A549 (cell line): ENCODE measurements around the gene CAMP. TPM values are rescaled to one million over a fixed set of nuclear protein-coding genes. Genes with fewer than 3 reads are reported as not detected.
A peak's percentile ranks its signal among the peaks of the same experiment; 100 is the strongest.

Experiments
- ATAC-seq, 2 experiments: fragments of 200-7000 bp in 1 of 2; fragments of >200 bp in 1 of 2; cut with Nextera tagmentation in 1 of 2; cut with Tn5 transposase in 1 of 2; 3 replicates each; pipeline versions ENCODE4 v1.8.0 to v1.9.1; 2018 to 2020; ENCODE audit warnings: mild to moderate bottlenecking in 1 of 2, moderate library complexity in 1 of 2
- CTCF ChIA-PET: fragments of 300-600 bp; sonication (Branson Sonifier 250); formaldehyde crosslinking; extraction: SDS; loops from one replicate; lab custom pipeline; 2021; ENCODE audit warnings: antibody characterized with exemption, inconsistent platforms; lab: Yijun Ruan, JAX
- POLR2A ChIA-PET: fragments of 350-600 bp; formaldehyde crosslinking; extraction: SDS; loops from one replicate; lab custom pipeline; 2021; ENCODE audit warnings: antibody characterized with exemption, inconsistent platforms; lab: Yijun Ruan, JAX
- DNase-seq, 2 experiments: peaks; one replicate each; pipeline versions ENCODE4 v3.0.0 to v3.0.0-alpha.2; 2011 to 2016; ENCODE audit warnings: low read depth in 1 of 2, low spot score in 1 of 2
- FAIRE-seq: peaks from 2 replicates; lab custom pipeline; 2011; peaks lifted over from hg19 to GRCh38; lab: Jason Lieb, UNC
- H3K27ac ChIP-seq, 2 experiments: fragments of >200 bp; sonication (Bioruptor Twin); formaldehyde crosslinking; 3 replicates each; pipeline ENCODE4 v1.5.1; 2016 to 2017
- H3K4me1 ChIP-seq: fragments of >200 bp; sonication (Bioruptor Twin); formaldehyde crosslinking; 3 replicates; pipeline ENCODE4 v1.6.1; 2016
- H3K4me2 ChIP-seq: fragments of >200 bp; sonication (Bioruptor Twin); formaldehyde crosslinking; 3 replicates; pipeline ENCODE4 v1.6.1; 2016
- H3K4me3 ChIP-seq: fragments of >200 bp; sonication (Bioruptor Twin); formaldehyde crosslinking; 3 replicates; pipeline ENCODE4 v1.5.1; 2016
- H3K9me3 ChIP-seq: fragments of >200 bp; sonication (Bioruptor Twin); formaldehyde crosslinking; 3 replicates; pipeline ENCODE4 v1.6.1; 2016
- CBX8 ChIP-seq: fragments of 200-600 bp; sonication (generic); IDR thresholded peaks from 2 replicates; pipeline ENCODE4 v1.6.1; 2016
- CHD2 ChIP-seq: fragments of 150-350 bp; IDR thresholded peaks from 2 replicates; pipeline ENCODE4 v1.6.1; 2014; ENCODE audit warnings: low read length; ENCODE audit not compliant: partially characterized antibody
- CTCF ChIP-seq: fragments of >200 bp; sonication (Bioruptor Twin); formaldehyde crosslinking; IDR thresholded peaks from 3 replicates; pipeline ENCODE4 v1.5.1; 2016
- E2F6 ChIP-seq: IDR thresholded peaks from 2 replicates; pipeline ENCODE4 v1.6.1; 2012; ENCODE audit warnings: low read depth, borderline replicate concordance
- EP300 ChIP-seq, 2 experiments: fragments of >200 bp; sonication (Bioruptor Twin); formaldehyde crosslinking; IDR thresholded peaks; 2 replicates in 1 of 2; 3 replicates in 1 of 2; pipeline ENCODE4 v1.6.1; 2016 to 2017
- JUN ChIP-seq, 2 experiments: fragments of >200 bp; sonication (Bioruptor Twin); formaldehyde crosslinking; IDR thresholded peaks; 2 replicates in 1 of 2; 3 replicates in 1 of 2; pipeline ENCODE4 v1.6.1; 2016 to 2017
- NFE2L2 ChIP-seq: fragments of 150-350 bp; conservative IDR thresholded peaks from 2 replicates; pipeline ENCODE4 v1.6.1; 2014; ENCODE audit warnings: low read length
- NPAS2 ChIP-seq: fragments of 250-450 bp; sonication (Bioruptor Pico); IDR thresholded peaks from 2 replicates; pipeline ENCODE4 v1.8.0; 2022; ENCODE audit warnings: mild to moderate bottlenecking, moderate library complexity, borderline replicate concordance
- NR3C1 ChIP-seq: fragments of >200 bp; sonication (Bioruptor Twin); formaldehyde crosslinking; IDR thresholded peaks from 3 replicates; pipeline ENCODE4 v1.6.1; 2017
- RAD21 ChIP-seq, 2 experiments: fragments of >200 bp in 1 of 2; sonication (Bioruptor Twin) in 1 of 2; formaldehyde crosslinking in 1 of 2; IDR thresholded peaks in 1 of 2; conservative IDR thresholded peaks in 1 of 2; 2 replicates in 1 of 2; 3 replicates in 1 of 2; pipeline ENCODE4 v1.6.1; 2012 to 2018; ENCODE audit warnings: inconsistent platforms in 1 of 2
- RCOR1 ChIP-seq: fragments of 150-350 bp; IDR thresholded peaks from 2 replicates; pipeline ENCODE4 v1.6.1; 2014; ENCODE audit warnings: antibody characterized with exemption, low read length, low read depth
- SMC3 ChIP-seq: fragments of >200 bp; sonication (Bioruptor Twin); formaldehyde crosslinking; IDR thresholded peaks from 3 replicates; pipeline ENCODE4 v1.6.1; 2018; ENCODE audit warnings: inconsistent platforms
- SREBF2 ChIP-seq: fragments of 450-650 bp; IDR thresholded peaks from 2 replicates; pipeline ENCODE4 v1.6.1; 2014; ENCODE audit warnings: mild to moderate bottlenecking, moderate library complexity
- TP53 ChIP-seq: fragments of 250-450 bp; sonication (Bioruptor Pico); IDR thresholded peaks from 2 replicates; pipeline ENCODE4 v1.5.0; 2021; ENCODE audit warnings: mild to moderate bottlenecking, moderate library complexity
- ZNF302 ChIP-seq: fragments of 250-450 bp; sonication (Bioruptor Pico); IDR thresholded peaks from 2 replicates; pipeline ENCODE4 v1.9.0; 2021; ENCODE audit warnings: inconsistent platforms, mild to moderate bottlenecking, moderate library complexity
- WGBS: methylation state at CpG from one replicate; pipeline ENCODE4 v1.1.6; 2017; ENCODE audit errors: missing lambda C conversion rate; 5-methylcytosine and 5-hydroxymethylcytosine counted together
- polyA plus RNA-seq, 4 experiments: library from polyadenylated mRNA; depleted of rRNA in 3 of 4; stranded (reverse); fragments of >200 nt; fragmentation: RNase III in 1 of 4; extraction: RNeasy Plus Mini Kit Qiagen cat#74134 plus additional on column Dnase treatment in 1 of 4; gene quantifications; 2 replicates in 3 of 4; 3 replicates in 1 of 4; pipeline ENCODE4 v1.2.3, GENCODE V29; 2011 to 2017
- TF ChIP-seq, protein P1 (sequence below): fragments of 200-600 bp; sonication (generic); IDR thresholded peaks from 2 replicates; pipeline ENCODE4 v1.6.1; 2016; ENCODE audit warnings: antibody characterized with exemption, mild to moderate bottlenecking, moderate library complexity
- TF ChIP-seq, protein P2 (sequence below): fragments of 450-650 bp; IDR thresholded peaks from 2 replicates; pipeline ENCODE4 v1.6.1; 2014; ENCODE audit warnings: antibody characterized with exemption

The CAMP gene
- polyA plus RNA-seq, 2 of the 4 experiments (the other 2 are of a cell fraction), result not detected

GRCh38 chr3:48271763-48272498 lies 48.6 kb downstream of the CAMP start (continued):
- TF ChIP-seq, protein P1, sequence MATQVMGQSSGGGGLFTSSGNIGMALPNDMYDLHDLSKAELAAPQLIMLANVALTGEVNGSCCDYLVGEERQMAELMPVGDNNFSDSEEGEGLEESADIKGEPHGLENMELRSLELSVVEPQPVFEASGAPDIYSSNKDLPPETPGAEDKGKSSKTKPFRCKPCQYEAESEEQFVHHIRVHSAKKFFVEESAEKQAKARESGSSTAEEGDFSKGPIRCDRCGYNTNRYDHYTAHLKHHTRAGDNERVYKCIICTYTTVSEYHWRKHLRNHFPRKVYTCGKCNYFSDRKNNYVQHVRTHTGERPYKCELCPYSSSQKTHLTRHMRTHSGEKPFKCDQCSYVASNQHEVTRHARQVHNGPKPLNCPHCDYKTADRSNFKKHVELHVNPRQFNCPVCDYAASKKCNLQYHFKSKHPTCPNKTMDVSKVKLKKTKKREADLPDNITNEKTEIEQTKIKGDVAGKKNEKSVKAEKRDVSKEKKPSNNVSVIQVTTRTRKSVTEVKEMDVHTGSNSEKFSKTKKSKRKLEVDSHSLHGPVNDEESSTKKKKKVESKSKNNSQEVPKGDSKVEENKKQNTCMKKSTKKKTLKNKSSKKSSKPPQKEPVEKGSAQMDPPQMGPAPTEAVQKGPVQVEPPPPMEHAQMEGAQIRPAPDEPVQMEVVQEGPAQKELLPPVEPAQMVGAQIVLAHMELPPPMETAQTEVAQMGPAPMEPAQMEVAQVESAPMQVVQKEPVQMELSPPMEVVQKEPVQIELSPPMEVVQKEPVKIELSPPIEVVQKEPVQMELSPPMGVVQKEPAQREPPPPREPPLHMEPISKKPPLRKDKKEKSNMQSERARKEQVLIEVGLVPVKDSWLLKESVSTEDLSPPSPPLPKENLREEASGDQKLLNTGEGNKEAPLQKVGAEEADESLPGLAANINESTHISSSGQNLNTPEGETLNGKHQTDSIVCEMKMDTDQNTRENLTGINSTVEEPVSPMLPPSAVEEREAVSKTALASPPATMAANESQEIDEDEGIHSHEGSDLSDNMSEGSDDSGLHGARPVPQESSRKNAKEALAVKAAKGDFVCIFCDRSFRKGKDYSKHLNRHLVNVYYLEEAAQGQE, result no peak
- no peak for TF ChIP-seq E2F6
- TF ChIP-seq CHD2, result no peak

GRCh38 chr3:48273594-48274211 lies 50.4 kb downstream of the CAMP start:
- H3K4me1 ChIP-seq, result no peaks in the 10 kb centered on the region
- FAIRE-seq, result no peak
- 2% methylated on average over 9 of the region's 9 CpGs for WGBS
- no peaks in the 10 kb centered on the region for H3K9me3 ChIP-seq
- ChIA-PET CTCF (interaction anchor here (0.7 to 16.9 kb wide), 22 partner anchors 9 to 286 kb away, joined by 3 to 270 read pairs (median 4); no protein-coding TSS in a partner anchor), POLR2A (interaction anchor here (0.6 to 1.0 kb wide), 3 partner anchors 119 to 166 kb away, joined by 4 read pairs; partner anchors contain the start of genes CCDC51 and TMA7)
- H3K27ac ChIP-seq, result no peak overlapping the region
- no peak overlapping the region for H3K4me2 ChIP-seq
- TF ChIP-seq E2F6 (no peak), RCOR1 (no peak), EP300 (IDR thresholded peaks at IDR 0.05) (no peak), NFE2L2 (no peak), NPAS2 (CRISPR knock-in tag) (no peak), CTCF (peak; percentile 78), JUN (IDR thresholded peaks at IDR 0.05) (no peak), RAD21 (conservative IDR thresholded peaks at IDR 0.05 in 1 of 2, IDR thresholded peaks at IDR 0.05 in 1 of 2) (peak; percentile 80 to 88), SMC3 (peak; percentile 60)
- TF ChIP-seq, all 56 proteins: peak for 3
- peak; percentile 87 to 91 for ATAC-seq
- DNase-seq, result peak; percentile 54 to 58
- H3K4me3 ChIP-seq, result no peak overlapping the region

DNA sequence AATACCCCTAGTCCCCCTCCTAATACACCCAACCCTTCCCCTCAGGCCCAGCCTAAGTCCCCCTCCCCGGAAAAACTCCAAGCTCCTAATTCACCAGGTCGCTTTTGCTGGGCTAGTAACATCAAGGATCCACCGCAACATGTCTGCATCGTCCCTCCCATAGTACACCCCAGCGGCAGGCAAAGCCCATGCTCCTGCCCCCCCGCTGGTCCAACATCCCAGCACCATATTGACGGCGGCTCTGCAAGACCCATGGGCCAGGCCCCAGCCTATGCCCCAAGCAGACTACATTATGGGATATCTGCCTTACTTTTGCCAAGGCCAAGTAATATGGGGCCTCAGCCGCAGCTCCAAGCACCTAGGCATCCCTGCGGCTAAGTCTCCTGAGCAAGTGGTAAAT lies 51.2 kb downstream of the CAMP start:
- no peak for DNase-seq
- ChIA-PET POLR2A (interaction anchor here (0.6 to 1.0 kb wide), 2 partner anchors 119 to 162 kb away, joined by 4 read pairs; no protein-coding TSS in a partner anchor), CTCF (interaction anchor here (1.0 to 16.9 kb wide), 4 partner anchors 27 to 274 kb away, joined by 3 to 270 read pairs (median 18); no protein-coding TSS in a partner anchor)
- TF ChIP-seq, protein P2, sequence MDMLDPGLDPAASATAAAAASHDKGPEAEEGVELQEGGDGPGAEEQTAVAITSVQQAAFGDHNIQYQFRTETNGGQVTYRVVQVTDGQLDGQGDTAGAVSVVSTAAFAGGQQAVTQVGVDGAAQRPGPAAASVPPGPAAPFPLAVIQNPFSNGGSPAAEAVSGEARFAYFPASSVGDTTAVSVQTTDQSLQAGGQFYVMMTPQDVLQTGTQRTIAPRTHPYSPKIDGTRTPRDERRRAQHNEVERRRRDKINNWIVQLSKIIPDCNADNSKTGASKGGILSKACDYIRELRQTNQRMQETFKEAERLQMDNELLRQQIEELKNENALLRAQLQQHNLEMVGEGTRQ, result no peak
- TF ChIP-seq NR3C1 (no peak), CBX8 (no peak), ZNF302 (CRISPR knock-in tag) (no peak), TP53 (no peak), SREBF2 (no peak)
- no peak; a peak in 1 of 6 replicates for ATAC-seq
- WGBS, result 74% methylated on average over 10 of the region's 10 CpGs
- no peak overlapping the region for H3K27ac ChIP-seq
- no peaks in the 10 kb centered on the region for H3K4me1 ChIP-seq
- no peaks in the 10 kb centered on the region for H3K9me3 ChIP-seq
- no peak overlapping the region for H3K4me3 ChIP-seq
- H3K4me2 ChIP-seq, result no peak overlapping the region
- FAIRE-seq, result no peak
